ENCODE results near the gene MPRIP.

Gene MPRIP

DNA sequence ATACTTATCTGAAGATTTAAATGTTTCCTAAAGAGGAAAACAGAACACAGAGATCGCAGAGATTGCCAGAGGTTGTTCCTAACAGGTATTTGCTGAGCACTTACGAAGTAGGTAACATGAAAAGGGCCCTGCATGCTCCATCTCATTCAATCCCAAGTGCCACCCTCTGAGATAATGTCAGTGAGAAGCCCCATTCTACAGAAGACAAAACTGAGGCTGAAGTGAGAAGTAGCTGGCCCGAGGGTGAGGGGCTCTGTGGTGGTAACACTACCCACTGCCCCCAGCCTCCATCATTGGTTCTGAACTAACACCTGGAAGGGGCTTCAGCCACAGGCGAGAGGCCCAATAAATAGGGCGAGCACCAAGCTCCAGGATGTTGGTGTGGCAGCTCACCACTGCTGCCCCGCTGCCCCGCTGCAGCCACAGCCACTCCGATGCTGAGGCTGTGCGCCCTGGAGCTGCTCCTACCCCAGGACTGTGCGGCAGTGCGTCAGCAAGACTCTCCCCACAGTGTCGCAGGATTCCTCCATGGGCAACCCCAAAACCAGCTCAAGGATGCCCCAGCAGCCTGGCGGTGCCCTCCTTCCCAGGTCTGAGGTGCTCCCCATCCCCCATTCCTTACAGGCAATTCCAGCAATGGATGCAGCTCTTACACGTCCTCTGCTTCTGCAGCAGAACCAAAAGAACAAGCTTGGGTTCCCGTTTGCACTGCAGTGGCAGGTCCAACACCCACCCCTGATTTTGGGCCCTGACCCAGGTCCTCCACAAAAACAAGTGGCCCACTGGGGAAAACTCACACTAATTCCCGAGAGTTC lies 184.4 kb downstream of the MPRIP start:
- no peak for DNase-seq

DNA sequence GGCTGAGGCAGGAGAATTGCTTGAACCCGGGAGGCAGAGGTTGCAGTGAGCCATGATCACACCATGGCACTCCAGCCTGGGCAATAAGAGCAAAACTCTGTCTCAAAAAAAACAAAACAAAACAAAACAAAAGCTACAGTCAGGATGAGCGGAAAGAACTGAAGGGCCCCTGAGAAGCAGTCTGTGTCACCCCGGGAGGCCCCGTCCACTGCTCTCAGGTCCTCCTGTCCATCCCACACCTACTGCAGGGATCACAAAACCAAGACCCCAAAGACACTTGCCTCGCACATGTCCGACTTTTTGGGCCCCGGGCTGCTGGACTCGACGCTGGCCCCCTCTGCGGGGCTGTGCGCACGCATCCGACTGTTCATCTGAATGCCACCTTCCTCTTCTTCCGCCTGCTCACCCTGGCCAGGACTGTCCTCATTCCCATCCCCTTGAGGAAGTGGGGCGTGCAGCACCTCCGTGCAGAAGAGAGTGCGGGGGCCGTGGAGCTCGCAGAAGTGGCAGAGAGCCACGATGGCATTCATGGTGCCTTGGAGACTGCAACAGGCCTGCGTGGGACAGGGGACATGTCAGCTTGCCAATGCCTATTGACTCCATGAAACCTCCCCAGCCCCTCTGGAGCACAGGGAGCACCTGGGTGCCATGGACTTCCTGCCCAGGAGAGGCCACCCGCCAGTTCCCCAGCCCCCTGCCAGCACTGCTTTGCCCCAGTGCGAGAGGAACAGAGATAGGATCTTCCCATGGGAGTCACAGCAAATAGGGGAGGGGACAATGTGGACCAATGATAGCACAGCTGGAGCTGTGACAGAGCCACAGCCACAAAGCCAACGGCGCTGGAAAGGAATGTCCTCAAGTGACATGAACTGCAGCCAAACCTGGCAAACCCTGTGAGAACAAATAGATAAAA lies 185.6 kb downstream of the MPRIP start:
- no peak for DNase-seq

DNA sequence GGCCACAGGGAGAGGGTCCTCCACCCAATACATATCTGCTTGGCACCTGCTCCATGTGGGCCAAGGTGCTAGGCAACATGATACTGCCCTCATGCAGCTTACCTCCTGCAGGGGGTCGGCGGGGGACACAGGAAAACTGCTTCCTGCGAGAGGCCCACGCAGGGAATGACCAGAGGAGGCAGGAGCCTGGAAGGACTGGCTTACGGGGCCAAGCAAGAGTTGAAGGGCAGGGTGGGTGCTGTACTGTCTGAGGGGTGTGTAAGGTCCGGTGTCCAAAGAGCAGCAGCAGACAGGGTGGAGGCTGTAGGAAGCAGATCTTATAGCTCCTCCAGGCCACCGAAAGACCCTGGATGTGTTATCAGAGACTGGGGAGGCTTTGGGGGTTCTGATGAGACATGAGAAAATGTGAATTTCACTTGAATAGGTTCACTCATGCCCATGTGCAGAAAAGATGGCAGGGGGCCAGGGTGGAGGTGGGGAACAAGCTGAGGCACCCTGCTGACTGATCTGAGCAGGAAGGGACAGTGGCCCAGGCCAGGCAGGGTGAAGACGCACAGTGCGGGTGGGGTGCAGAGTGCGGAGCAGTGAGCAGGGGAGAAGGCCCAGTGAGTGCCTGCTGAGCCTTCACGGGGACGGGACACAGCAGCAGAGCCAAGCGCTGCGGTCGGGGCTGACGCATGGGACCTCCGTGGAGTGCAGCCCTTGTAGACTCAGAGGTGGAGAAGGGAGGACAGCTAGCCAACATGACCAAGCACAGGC lies 186.4 kb downstream of the MPRIP start:
- no peak for DNase-seq

DNA sequence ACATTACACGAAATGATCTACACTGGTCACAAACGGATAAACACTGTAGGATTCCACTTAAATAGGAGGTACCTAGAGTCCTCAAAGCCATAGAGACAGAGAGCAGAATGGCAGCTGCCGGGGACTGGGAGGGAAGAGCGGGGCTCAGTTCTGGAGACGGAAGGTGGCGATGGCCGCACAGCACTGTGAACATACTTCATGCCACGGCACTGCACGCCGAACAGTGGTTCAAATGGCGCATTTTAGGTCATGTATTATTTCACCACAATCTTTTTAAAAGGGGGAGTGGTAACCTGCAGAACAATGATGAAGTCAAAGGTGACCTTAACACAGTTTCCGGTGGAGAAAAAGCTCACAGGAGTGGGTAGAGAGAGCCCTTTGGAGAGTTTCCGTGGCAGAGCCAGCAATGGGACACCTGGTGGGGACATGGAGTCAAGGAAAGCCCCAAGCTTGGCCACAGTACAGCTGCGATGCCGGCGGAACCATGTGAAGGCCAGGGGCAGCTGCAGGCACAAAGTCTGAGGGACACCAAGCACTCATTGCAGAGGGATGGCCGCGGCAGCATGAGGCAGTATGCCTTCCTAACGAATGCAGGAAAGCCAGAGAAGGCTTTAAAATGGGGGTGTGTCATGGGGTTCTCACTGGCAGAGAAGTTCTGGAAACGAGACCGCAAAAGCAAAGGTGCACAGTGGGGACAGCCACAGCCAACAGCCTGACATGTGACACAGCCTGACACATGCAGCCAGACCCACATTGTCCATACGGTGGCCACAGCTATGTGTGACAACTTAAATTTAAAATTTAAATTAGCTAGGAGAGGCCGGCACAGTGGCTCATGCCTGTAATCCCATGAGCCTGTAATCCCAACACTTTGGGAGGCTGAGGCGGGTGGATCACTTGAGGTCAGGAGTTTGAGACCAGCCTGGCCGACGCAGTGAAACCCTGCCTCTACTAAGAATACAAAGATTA lies 187.4 kb downstream of the MPRIP start:
- DNase-seq: no peak

DNA sequence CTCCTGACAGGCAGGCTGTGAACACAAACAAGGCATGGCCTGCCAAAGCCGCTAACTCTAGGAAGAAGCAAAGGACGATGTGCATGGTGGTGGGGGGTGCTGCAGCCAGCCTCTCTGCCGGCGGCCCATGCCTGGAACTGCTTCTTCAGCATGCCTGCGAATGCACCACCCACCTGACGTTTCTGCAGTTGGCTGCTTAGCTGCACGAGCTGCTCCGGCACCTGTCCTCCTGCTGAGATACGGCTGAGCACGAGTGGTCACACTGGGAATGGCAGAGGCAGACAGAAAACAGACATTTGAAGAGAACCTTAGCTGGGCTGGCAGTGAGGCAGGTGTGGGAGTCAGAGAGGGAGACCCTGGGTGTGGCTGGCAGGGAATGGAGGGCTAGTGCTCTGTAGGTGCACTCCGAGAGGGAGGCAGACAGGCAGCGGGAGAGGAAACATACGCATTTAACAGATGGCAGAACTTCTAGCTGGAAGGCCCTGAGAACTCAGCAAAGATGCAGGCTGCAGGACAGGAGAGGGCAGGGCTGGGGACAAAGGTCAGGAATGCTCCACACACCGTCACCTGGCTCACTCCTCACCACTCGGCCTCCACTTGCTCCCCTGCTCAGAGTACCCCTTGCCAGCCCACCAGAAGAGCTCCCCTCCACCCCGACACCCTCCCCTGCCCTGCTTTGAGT lies 189.5 kb downstream of the MPRIP start:
- no peak for DNase-seq

DNA sequence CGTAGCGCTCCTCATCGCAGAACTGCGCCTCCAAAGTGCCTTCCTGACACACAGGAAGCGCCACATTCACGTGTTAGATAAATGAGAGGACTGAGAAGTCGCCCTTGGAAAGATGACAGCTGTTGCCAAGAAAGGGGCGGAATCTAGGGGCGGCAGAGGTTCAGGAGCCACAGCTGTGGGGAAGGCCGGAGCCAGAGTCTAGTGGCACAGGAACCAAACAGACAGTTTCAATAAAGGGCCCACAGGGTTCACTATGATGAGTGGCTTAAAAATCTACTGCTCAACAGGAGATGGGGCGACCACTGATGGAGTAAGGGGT lies 190.0 kb downstream of the MPRIP start:
- DNase-seq: no peak

DNA sequence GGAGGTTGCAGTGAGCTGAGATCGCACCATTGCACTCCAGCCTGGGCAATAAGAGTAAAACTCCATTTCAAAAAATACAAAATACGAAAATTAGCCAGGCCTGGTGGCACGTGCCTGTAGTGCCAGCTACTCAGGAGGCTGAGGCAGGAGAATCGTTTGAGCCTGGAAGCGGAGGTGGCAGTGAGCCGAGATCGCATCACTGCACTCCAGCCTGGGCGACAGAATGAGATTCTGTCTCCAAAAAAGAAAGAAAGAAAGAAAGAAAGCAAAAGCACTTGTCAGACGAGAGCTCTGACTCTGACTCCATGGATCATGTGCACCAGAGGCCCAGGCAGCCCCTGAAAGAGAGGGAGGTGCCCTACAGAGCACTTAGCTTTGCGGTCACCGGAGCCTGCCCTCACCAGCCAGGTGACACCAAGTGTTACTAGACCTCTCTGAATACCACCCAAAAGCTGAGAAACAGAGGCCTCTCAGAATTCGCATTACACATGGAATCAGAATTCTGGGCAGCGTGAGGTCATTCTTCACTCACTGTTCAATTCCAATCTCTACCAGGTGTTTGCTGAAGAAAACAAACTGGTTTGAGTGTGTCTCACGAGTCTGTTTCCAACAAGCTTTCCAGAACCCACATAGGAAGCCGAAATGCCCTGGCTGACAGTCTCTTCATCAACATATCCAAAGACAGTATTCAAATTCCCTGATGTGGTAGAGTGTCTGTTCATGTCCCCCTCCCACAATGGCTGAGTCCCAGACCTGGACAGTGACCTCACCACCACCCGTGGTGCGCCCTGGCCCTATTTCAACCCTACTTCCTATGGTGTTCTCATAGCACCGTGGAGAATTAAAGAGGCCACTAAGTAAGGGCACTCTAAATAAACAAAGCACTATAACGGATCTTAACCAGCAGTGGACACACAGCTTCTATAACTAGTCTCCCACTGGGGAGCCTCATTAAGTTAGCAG lies 193.2 kb downstream of the MPRIP start:
- DNase-seq: no peak

DNA sequence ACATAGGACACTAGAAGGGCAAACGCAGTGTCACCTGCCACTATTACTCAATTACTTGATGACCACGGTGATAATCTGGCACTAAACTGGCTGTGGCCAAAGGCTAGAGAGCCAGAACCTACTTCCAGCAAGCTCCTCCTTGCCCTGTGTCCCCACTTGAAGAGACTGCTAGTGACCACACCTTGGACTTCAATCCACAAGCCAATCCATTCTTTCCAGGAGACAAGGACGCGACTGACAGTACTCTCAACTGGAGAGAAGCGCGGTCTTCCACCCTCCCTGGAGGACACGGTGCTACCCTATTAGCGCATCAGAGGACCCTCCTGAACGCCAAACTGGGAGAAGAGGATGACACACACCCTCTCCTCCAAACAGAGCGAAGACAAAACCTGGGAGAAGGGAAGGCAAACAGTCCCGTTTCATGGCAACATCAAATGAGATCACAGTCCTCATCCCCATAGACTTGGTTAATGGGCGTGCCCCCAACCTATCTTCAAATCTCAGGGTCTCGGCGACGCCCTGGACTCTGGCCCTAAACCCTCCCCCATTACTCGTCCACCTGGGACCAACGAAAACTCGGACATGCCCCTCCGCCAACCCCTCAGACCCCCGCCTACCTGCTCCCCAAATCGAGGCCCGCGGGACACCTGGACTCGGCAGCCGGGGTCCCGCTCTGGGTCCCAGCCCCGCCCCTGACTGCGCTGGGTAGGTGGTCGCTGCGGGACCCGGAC lies 194.2 kb downstream of the MPRIP start:
- DNase-seq: no peak

DNA sequence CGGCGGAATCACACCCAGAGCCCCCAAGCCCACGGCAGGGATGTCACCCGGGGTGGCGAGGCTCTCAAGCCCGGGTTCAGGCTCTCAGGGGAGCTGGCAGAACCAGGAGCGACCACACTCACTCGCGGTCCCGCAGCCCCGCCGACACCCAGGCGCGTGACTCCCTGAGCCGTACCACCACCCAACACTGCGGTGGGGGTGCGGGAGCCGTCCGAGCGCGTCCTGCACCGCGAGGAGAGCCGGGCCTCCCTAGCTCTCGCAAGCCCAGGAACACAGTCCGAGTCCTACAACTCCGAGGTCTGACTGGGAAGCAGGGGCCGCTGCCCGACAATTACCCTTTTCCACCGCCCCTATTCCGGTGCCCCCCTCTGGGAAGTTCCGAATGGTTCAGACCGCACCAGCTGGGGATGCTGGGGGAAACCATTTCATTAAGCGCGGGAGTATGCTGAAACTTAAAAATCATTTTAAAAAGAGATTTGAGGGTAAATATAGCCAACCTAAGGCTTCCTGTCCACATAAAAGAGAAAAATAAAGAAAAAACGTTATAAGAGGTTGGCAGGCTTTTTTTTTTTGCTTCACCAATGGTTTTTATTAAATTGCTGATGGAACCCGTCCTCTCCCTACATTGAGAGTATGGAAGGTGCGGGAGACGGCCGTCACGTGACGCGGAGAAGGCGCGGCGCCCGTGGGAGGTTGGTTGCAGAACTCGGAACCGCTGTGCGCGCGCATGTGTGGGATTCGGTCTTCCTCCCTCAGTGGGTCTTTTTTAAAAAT lies 195.0 kb downstream of the MPRIP start, which contains the start of gene FLCN:
TSS of gene FLCN (minus strand) at position 143 of the 774 bp plus-strand sequence. CDS start 9,031 bp downstream, outside the sequence.
- DNase-seq: peak; percentile 89

DNA sequence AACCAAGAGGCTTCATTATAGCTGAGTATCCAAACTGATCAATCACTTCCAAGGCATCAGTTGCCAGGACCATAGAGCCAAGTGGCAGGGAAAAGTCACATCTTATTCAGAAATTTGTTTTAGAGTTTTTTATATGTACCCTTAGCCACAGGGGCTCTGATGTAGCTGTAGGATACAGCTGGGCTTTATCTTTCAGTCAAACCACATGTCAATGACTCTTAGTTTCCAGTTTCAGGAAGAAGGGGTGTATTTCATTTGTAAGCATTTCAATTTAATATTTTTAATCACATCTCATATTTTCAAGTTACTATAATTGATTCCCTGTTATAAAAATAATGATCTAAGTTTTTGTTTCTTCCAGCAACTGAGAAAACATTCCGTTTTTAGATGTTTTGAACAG lies 197.6 kb downstream of the MPRIP start:
- DNase-seq: no peak

DNA sequence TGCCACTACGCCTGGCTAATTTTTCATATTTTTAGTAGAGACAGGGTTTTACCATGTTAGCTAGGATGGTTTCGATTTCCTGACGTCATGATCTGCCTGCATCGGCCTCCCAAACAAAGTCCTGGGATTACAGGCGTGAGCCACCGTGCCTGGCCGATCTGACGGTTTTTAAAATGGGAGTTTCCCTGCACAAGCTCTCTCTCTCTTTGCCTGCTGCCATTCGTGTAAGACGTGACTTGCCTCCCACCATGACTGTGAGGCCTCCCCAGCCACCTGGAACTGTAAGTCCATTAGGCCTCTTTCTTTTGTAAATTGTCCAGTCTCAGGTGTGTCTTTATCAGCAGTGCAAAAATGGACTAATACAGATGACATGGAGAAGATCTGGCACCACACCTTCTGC lies 199.4 kb downstream of the MPRIP start:
- no peak for DNase-seq

DNA sequence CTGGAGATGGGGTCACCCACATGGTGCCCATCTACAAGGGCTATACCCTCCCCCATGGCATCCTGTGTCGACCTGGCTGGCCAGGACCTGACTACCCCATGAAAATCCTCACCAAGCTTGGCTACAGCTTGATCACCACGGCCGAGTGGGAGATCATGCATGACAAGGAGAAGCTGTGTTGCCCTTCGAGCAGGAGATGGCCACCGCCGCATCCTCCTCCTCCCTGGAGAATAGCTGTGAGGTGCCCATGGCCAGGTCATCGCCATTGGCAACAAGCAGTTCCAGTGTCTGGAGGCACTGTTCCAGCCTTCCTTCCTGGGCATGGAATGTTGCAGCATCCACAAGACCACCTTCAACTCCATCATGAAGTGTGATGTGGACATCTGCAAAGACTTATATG lies 200.0 kb downstream of the MPRIP start:
- no peak for DNase-seq
